HG02610 (cell line): ENCODE data around the gene ATP8A2.

Experiments
- ATAC-seq: cut with Tn5 transposase; IDR thresholded peaks from one replicate; pipeline ENCODE4 v1.9.1; 2021; ENCODE audit warnings: mild to moderate bottlenecking, moderate library complexity; ENCODE audit not compliant: unreplicated experiment

ATP8A2 gene

DNA sequence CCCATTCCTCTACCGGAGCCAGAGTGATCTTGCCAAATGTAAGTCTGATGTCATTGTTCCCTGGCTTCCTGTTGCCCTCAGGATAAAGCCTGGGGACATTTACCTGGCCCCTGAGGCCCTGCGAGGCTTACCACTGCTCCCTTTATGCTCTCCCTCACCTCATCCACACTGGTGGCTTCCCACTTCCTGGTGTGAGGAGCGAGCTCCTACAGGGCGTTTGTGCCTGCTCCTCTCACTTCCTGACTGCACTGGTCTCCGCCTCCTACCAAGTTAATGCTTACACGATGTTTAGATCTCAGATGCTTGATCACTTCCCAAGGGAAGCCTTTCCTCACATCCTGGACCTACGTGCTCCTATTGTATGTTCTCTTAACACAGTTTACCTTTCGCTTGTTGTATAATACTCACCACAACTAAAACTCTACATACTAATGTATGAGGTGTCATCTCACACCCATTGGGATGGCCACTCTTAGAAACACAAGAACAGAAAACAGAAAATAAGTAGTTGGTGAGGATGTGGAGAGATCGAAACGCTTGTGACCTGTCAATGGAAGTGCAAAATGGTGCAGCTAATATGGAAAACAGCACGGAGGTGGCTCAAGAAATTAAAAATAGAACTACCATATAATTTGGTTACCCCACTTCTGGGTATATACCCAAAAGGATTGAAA lies 502.4 kb downstream of the ATP8A2 start:
- ATAC-seq, result no peak

DNA sequence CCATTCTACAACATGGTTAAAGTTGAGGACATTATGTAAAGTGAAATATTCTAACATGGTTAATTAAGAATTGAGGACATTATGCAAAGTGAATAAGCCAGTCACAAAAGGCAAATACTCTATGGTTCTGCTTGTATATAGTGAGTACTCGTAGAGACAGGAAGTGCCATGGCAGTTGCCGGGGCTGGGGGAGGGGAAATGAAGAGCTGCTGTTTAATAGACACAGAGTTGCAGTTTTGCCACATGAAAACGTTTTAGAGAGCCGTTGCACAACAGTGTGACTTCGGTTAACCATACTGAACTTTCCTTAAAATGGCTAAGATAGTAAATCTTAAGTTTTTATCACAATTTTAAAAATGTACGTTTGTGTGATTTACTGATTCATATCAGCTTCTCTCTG lies 503.1 kb downstream of the ATP8A2 start:
- ATAC-seq, result no peak

DNA sequence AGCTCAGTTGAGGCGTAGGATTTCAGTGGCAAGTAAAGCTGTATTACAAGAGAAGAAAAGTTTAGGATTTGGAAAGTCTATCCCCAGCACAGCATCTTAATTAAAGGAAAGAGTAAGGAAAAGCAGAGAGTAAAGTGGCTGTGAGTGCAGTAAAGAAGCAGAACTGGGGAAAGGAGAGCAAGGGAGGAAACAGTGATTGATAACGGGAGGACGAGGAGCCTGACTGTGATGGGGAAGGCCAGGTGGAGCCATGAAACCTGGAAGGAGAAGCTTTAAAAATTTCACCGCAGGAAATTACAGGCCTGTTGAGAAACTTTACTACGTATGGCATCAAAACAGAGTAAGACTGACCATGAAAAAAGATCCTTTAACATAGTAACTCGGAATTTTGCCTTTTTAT lies 504.5 kb downstream of the ATP8A2 start:
- ATAC-seq, result no peak

DNA sequence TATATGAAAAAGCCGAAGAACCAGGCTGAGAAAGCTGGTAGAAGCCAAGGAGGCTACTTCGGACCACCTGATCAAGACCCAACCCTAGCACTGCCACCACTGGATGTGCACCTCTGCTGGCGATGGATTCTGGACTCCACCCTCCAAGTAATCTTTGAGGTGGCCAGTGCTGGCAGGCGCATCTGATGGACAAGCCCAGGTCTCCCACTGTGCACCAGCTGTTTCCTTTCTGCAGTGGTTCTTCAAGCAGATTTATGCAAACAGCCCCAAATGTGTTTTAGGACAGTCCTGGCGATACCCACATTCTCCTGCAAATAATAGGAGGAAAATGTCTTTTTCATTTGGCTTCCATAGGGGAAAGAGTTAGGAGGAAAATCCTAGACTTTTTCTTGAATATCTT lies 507.7 kb downstream of the ATP8A2 start:
- no peak for ATAC-seq

DNA sequence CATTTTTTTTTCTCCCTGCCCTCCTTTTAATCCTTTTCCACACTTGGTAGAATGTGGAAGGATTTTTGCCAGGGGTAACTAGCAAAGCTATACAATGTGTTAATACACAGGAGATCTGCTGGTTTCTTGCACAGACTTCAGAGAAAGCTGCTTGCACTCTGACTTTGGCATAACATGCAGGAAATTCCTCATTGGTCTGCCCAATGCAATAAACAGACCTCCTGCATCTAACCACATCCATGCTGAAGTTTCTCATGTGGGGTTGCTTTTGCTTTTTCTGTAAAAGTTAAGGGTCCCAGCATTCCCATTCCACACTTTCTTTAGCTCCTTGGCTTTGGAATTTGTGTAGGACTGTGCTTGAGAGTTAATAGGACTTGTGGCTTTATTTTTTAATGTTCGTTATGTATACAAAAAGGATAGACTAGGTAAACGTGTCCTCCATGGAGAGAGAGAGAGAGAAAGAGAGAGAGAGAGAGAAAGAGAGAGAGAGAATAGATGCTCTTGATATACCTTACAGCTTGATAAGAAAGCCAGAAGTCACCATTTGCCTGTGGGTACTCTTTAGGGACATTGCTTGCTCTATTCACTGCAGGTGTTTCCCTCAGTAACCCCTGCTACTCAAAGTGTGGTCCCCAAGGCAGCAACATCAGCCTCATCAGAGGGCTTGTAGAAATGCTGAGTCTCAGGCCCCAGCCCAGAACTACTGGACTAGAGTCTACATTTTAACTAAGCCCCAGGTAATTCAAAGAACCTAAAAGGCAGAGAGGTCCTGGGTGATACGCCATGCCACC lies 509.6 kb downstream of the ATP8A2 start:
- ATAC-seq, result no peak

DNA sequence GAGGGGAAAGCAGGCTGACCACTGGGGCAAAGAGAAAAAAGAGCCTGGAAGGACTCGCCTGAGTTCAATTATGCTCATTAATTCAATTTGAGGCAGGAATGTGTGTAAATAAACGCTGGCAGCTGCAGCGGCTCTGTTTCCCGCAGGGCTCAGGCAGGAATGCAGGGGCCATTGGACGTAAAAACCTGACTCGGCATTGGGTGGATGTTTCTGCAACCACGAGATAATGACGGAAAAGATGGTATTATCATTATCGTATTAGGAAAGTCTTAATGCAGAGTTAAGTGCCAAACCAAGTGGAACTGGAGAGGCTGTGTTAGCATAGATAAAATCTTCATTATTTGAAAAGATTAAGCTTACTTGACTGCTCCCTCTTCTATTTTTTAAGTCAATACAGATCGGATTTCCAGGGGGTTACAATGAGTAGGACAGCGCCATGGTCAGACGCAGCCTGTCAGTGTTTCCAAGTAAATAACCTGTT lies 510.2 kb downstream of the ATP8A2 start:
- ATAC-seq, result no peak

DNA sequence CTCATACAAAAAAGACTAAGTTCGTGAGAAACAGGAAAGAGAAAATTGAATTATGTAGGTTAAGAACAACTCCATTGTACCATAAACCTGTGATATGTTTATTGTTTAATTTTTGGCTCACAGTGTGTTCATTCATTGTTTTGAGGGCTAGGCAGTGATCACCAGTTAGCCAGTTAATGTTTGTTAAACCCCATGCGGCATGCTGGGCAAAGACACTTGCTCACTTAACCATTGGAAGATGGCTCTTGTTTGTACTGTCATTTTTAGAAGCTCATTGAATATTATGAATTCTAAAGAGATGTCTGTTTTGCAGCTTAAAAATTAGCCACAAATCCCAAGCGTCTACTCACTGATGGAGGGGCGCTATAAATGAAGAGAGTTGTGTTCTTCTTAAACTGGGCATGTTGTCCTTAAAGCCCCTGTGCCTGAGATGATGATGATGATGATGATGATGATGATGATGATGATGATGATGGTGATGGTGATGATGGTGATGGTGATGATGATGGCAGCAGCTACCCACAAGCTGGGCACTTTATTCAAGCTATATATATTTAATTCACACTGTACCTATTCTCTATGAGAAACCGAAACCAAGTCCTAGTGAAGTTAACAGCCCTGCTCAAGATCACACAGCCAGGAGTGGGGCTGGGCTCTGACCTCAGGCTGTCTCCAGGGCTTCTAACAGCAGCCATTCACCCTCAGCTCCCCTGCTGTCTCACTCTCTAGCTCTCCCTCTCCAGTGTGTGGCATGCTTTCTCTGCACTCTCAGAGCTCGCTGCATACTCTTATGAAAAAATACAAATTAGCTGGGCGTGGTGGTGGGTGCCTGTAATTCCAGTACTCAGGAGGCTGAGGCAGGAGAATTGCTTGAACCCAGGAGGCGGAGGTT lies 510.9 kb downstream of the ATP8A2 start:
- no peak for ATAC-seq

DNA sequence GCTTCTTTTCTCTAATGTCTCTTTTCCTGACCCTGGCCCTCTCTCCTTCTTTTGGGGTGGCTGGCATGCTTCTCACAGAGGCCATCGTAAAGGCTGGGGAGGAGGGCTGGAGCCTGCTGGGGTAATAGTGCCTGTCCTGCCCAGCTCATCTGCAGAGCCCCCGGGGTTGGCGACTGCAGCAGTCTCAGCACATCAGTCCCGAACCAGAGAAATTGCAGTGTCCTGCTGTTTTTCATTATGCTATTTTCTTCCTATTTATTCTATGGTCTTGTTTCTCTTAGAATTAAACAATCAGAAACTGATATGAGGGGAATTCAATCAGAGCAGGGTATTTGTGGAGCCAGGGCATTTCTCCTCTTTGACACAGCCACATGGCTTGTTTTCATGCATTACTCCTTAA lies 513.6 kb downstream of the ATP8A2 start:
- no peak for ATAC-seq

DNA sequence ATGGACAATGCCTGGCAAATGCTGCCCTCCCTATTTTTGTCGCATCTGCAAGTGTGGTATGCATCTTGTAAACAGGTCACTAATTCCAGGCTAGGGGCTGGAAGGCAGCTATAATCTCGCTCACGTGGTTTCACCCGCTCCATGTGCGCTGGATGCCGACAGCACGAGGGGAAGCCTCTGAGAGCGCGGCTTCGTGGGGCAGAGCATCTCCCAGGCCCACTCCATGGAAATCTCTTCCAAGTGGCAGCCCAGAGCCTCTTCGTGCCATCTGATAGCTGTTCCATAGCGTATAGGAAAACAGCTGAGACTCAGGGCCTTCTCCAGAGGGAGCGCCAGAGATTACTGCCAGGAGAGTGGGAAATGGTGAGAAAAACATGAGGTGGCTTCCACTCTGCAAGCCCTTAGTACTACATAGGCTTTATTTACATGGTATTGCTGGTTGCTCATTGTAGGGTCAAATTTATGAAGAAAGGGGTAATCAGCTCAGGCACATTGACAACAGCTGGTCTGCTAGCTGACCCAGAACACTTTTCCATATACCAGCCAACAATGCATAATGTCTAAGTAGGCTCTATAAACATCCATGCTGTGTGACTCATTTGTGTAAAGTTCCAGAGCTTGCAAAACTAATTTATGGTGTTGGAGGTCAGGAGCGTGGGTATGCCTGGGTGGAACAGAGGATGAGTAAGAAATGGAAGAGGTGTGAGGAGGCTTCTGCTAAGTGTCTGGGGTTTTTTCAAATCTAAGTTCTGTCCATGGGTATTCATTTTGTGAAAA lies 514.9 kb downstream of the ATP8A2 start:
- no peak for ATAC-seq

DNA sequence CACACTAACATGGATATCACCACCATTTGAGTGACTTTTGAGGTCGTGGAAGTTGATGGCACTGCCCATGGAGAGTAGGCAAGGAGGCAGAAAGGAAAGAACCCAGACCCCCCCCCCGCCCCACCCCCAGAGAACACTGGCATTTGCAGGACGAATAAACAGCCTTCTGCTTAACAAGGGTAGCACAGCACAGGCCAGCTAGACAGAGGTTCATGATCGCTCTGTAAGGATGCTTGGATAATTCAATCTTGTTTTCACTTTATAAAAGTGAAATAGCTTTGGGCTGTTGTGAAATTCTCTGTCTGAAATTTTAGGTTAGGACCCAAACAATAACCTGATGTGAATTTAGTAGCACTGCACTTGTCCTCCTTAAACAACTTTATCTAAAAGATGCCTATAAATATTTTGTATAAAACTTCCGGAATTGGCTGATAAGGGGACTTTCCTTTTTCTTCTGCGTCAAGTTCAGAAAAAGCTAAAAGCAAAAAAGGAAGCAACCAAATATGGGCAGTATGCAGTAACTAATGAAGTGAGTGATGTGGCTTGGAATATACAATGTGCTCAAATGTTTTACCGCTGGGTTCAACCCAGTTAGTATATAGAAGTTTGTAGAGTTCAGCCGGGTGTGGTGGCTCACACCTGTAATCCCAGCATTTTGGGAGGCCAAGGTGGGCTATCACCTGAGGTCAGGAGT lies 516.3 kb downstream of the ATP8A2 start:
- ATAC-seq, result no peak

DNA sequence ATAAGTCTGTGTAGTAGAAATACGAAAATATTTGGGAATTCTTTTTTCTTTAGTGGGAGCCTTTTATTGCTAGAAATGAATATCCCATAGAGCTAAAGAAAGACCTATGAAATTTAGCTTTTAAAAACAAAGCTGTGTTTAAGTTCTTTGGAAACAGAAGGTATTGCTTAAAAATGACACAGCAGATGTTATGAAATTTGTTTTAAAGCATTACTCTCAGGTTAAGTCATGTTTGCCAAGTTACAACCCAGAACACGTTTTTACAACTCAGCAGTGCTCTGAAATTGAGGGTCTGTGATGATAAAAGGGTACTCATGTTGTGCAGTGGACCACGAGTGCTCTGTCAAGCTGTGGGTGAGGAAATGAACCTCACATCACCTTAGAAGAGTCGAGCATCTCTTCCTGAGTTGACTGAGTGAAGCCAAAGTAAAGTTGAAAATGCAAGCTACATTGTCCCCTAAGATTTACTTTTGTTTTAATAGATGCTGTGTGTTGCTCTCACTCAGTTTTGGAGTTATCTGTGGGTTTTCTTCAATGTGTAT lies 519.0 kb downstream of the ATP8A2 start:
- ATAC-seq, result no peak

DNA sequence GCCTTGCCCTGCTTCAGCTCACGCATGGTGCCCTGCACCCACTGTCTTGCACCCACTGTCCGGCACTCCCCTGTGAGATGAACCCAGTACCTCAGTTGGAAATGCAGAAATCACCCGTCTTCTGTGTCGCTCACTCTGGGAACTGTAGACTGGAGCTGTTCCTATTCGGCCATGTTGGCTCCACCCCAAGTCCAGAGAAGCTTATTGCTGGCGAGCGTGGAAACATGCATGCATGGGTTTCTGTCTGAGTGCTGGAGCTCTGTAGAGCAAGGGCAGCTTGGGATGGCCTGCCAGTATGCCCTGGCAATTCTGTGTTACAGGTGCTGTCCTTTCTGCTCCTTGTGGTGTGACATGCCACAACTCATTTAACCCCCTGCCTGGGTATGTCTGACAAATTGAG lies 527.2 kb downstream of the ATP8A2 start:
- no peak for ATAC-seq

DNA sequence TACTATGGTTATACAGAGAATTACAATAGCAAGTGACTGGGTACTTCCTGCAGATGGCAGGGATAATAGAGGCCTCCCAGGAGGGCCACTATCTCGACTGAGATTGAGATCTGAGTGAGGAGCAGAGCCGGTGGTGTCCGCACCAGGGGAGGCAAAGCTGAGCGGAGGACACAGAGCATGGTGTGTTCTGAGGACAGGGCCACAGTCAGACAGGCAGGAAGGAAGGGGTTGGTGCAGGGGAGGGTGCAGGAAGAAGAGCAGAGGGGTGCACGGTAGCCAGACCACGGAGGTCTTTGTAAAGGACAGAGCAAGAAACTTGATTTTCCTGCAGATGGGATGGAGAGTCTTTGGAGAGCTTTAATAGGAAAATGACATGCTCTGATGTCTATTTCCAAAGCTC lies 527.7 kb downstream of the ATP8A2 start:
- no peak for ATAC-seq

DNA sequence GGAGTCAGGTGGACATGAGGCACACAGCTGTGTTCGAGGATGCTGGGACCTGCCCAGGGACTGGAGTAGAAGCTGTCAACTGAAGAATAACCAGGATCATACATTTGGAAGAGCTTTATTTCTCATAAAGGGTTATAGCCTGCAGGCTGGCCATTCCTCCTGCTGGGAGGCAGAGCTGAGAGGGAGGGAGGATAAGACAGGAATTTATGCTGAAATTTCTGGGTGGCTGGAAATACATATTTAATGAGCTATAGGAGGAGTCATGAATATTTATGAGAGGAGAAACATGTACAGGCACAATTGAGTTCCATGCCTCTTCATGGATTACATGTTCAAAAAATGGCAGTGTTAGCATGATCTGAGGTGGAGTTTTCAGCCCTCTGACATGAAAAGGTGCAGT lies 528.2 kb downstream of the ATP8A2 start:
- ATAC-seq, result no peak

DNA sequence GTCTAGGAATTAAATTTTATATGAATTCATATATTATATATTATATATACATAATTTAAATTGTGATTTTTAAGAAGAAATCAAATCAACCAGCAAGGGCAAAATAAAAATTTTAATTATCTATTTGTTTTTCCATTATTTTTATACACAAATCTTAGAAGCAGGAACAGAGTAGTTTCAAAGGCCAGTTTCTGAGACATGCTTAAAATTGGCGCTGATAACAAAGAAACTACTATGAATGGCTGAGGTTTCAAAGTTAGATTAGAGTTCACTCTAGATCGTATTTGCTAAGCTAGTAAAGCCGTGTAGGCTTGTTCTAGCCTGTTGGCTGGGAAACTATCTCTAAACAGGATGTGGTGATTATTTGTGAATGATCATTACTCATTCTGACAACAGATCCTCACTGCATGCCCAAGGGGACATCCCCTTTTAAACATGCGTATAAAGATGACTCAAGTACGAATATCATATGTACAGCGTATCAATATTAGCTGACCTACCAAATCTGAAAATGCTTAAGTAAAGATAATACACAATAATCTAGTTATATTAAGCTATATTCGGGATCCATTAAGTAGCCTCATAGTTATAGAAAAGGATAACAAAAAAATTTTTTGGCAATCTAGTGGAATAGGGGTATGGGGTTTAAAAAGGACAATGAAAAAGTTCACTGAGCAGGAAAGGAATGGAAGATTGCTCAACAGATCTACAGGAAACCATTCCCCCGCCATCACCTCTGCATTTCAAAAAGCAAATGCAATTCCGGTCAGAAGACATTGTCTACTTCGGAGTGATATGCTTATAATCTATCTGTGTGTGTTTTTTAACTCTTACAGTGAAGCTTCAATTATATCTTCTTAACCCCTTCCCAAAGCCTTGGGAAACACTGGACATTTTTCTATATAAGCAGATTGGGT lies 529.9 kb downstream of the ATP8A2 start:
- peak; percentile 95 for ATAC-seq

DNA sequence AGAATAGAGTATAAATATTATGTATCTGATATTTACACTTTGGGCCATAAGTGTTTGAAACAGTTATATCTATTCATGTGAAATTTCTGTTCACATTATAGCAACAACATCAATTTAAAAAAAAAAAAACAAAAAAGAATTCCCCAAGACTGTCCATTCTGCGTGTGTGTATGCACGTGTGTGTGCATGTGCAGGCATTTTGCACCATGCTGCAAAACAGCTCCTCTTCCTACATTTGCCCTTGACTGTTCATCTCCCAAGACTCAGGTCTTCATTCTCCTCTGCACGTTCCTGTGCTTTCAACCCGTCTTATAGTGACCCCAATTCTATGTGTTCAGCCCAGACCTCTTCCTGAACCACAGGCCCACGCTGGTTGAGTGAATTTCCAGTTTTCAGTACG lies 530.7 kb downstream of the ATP8A2 start:
- no peak for ATAC-seq

DNA sequence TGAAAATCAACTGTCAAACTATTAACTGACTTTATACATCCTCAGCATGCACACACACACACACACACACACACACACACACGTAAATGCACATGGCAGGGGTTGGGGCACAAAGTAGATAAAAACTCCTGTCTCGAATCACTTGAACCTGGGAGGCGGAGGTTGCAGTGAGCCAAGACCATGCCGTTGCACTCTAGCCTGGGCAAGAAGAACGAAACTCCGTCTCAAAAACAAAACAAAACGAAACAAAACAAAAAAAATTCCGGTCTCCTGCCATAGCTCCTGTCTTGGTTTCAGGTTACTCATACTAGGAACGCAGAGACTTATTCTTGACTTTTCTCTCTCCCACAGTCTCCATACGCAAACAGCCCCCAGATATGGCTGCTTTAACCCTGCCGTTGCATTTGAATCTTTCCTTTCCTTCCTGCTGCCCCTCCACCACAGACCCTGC lies 531.1 kb downstream of the ATP8A2 start:
- ATAC-seq, result no peak

DNA sequence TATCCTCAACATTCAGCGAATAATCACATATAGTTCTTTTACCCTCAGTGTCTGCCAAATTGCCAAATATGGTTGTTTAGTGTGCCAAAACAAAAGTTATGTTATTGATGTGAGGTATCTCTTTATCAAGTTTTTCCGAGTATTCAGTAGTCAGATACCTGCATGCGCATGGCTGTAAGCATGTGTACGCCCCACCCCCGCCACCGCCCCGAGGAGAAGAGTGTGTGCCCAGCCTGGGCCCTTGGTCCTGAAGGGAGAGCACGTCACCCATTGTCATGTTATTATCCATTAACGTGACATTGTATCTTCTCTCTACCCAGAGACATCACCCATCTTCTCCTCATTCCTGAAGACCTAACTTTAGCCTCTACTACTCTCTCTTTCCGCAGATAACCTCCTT lies 533.1 kb downstream of the ATP8A2 start:
- ATAC-seq, result no peak

DNA sequence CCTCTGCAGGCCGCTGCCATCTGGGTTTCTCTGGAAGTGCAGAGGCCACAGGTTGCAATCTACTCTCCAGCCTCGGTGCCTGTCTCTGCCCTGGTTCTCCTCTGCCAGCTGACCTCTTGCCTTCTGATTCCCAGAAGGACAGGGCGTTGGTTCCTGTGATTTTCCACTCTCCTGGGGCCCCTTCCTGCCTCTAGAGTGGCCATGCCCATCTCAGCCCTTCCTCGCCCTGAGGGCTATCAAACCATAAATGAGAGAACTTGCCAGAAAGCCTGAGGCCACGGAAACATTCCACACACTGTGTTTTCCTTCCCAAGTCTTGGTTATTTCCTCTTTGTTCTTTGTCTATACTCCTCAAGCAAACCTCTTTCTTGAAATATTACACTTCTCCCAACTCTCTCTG lies 533.8 kb downstream of the ATP8A2 start:
- no peak for ATAC-seq
